Endothelial cell of umbilical vein (primary cell): ENCODE measurements around the gene FUT8. TPM values are rescaled to one million over a fixed set of nuclear protein-coding genes. Genes with fewer than 3 reads are reported as not detected.

Source experiments
- BruUV-seq: library from RNA; stranded (reverse); fragments of 400-500 nt; replicated peaks from 2 replicates; lab custom pipeline; 2021; lab: Mats Ljungman, UMichigan
- CTCF ChIA-PET: fragments of 300-600, 350-600 bp; sonication (Branson Sonifier 250); formaldehyde crosslinking; loops from one replicate; lab custom pipeline; 2021; ENCODE audit warnings: antibody characterized with exemption, inconsistent platforms; lab: Charles Lee
- POLR2A ChIA-PET: fragments of 300-600, 350-600 bp; sonication (Branson Sonifier 250); formaldehyde crosslinking; loops from one replicate; lab custom pipeline; 2021; ENCODE audit warnings: antibody characterized with exemption, inconsistent platforms; lab: Charles Lee
- DNase-seq: peaks from one replicate; pipeline ENCODE4 v3.0.0-alpha.2; 2011; ENCODE audit warnings: low read depth, low spot score
- FAIRE-seq: peaks from 2 replicates; lab custom pipeline; 2011; peaks lifted over from hg19 to GRCh38; lab: Jason Lieb, UNC
- H2AFZ ChIP-seq: 2 replicates; pipeline ENCODE4 v1.6.0; 2012; ENCODE audit warnings: low read depth, low read length, control low read depth, inconsistent platforms
- H3K27ac ChIP-seq: 2 replicates; pipeline ENCODE4 v1.5.1; 2011; ENCODE audit warnings: low read depth, mild to moderate bottlenecking, control low read depth, low read length, moderate library complexity; ENCODE audit not compliant: insufficient read depth
- H3K27me3 ChIP-seq, 2 experiments: 2 replicates each; pipeline versions ENCODE4 v1.6.0 to v1.6.1; 2011; ENCODE audit warnings: low read length in 2 of 2, mixed read lengths in 1 of 2; ENCODE audit not compliant: control insufficient read depth in 2 of 2, insufficient read depth in 2 of 2
- H3K36me3 ChIP-seq, 2 experiments: 2 replicates in 1 of 2; 3 replicates in 1 of 2; pipeline ENCODE4 v1.5.1; 2011; ENCODE audit warnings: low read length in 2 of 2, mild to moderate bottlenecking in 1 of 2, moderate library complexity in 1 of 2; ENCODE audit not compliant: control insufficient read depth in 2 of 2, insufficient read depth in 2 of 2; ENCODE audit errors: extremely low read depth in 1 of 2
- H3K4me1 ChIP-seq: 3 replicates; pipeline ENCODE4 v1.5.1; 2011; ENCODE audit warnings: mild to moderate bottlenecking, low read length; ENCODE audit not compliant: control insufficient read depth, insufficient read depth; ENCODE audit errors: extremely low read depth
- H3K4me2 ChIP-seq: 2 replicates; pipeline ENCODE4 v1.6.1; 2011; ENCODE audit warnings: low read length, control low read depth, mixed read lengths; ENCODE audit not compliant: insufficient read depth
- H3K4me3 ChIP-seq, 3 experiments: fragments of 200-600 bp in 1 of 3; sonication (generic), shearing (Covaris generic) in 1 of 3; replicated peaks in 1 of 3; 2 replicates each; pipeline ENCODE4 v1.5.1; 2011 to 2016; ENCODE audit warnings: control low read depth in 3 of 3, low read length in 3 of 3, mild to moderate bottlenecking in 2 of 3, inconsistent platforms in 1 of 3, low read depth in 1 of 3, moderate library complexity in 1 of 3; ENCODE audit not compliant: insufficient read depth in 1 of 3
- H3K79me2 ChIP-seq: 2 replicates; pipeline ENCODE4 v1.6.0; 2012; ENCODE audit warnings: low read length, inconsistent platforms; ENCODE audit not compliant: control insufficient read depth, insufficient read depth
- H3K9ac ChIP-seq: replicated peaks from 2 replicates; pipeline ENCODE3; 2011; ENCODE audit warnings: low read length, control low read depth; ENCODE audit not compliant: insufficient read depth; ENCODE audit errors: extremely low read depth
- H3K9me1 ChIP-seq: replicated peaks from 3 replicates; pipeline ENCODE4 v1.6.0; 2011; ENCODE audit warnings: mild to moderate bottlenecking, low read length; ENCODE audit not compliant: control insufficient read depth, insufficient read depth; ENCODE audit errors: extremely low read depth
- H3K9me3 ChIP-seq: replicated peaks from 2 replicates; pipeline ENCODE4 v1.5.1; 2012; ENCODE audit warnings: low read length, inconsistent platforms; ENCODE audit not compliant: control insufficient read depth, insufficient read depth
- H4K20me1 ChIP-seq: replicated peaks from 2 replicates; pipeline ENCODE3; 2011; ENCODE audit warnings: mild to moderate bottlenecking, low read length; ENCODE audit not compliant: control insufficient read depth, insufficient read depth; ENCODE audit errors: extremely low read depth
- CTCF ChIP-seq, 2 donors: IDR thresholded peaks; 1 replicate in 1 of 2; 2 replicates in 1 of 2; pipeline ENCODE4 v1.5.1; 2011; ENCODE audit warnings: low read length in 2 of 2, mild to moderate bottlenecking in 2 of 2, moderate library complexity in 2 of 2, control low read depth in 1 of 2, inconsistent platforms in 1 of 2, low read depth in 1 of 2; ENCODE audit not compliant: insufficient read depth in 1 of 2; ENCODE audit errors: extremely low read depth in 1 of 2
- EZH2 ChIP-seq: IDR thresholded peaks from 2 replicates; pipeline ENCODE4 v1.6.1; 2012; ENCODE audit warnings: borderline replicate concordance, low read depth, mild to moderate bottlenecking, moderate library complexity, low read length, inconsistent platforms; ENCODE audit not compliant: severe bottlenecking
- GATA2 ChIP-seq: IDR thresholded peaks from 2 replicates; pipeline ENCODE4 v1.7.0; 2011; ENCODE audit warnings: low read depth, mild to moderate bottlenecking, moderate library complexity, mixed read lengths, low read length; ENCODE audit not compliant: insufficient read length, insufficient read depth
- JUN ChIP-seq: IDR thresholded peaks from 2 replicates; pipeline ENCODE4 v1.6.1; 2011; ENCODE audit warnings: borderline replicate concordance, low read depth; ENCODE audit not compliant: insufficient read length, insufficient read depth
- MAX ChIP-seq: IDR thresholded peaks from 2 replicates; pipeline ENCODE4 v1.6.1; 2011; ENCODE audit not compliant: insufficient read depth, insufficient read length
- MYC ChIP-seq: IDR thresholded peaks from one replicate; pipeline ENCODE4 v1.6.1; 2011; ENCODE audit warnings: mild to moderate bottlenecking, low read depth, low read length
- dilution Hi-C: fragments of 300-500 bp; cut with MboI; formaldehyde crosslinking; loops from one replicate; pipeline ENCODE4 v1.15.0; 2019; ENCODE audit warnings: low sequenced_read_pairs; ENCODE audit not compliant: extremely low pct_ligation_motif_present
- intact Hi-C: fragments of 100-400 bp; cut with micrococcal nuclease; formaldehyde crosslinking; loops from one replicate; pipeline ENCODE4 v1.10.0; 2022
- polyA plus RNA-seq, 4 experiments: library from polyadenylated mRNA; depleted of rRNA in 3 of 4; stranded (reverse) in 3 of 4; unstranded in 1 of 4; fragments of >200 nt; gene quantifications; 2 replicates each; pipeline versions ENCODE4 v1.2.1 to v1.2.3, GENCODE V29; 2011 to 2012; ENCODE audit warnings: missing spikeins in 1 of 4
- total RNA-seq: library from RNA; stranded (reverse); gene quantifications from 2 replicates; pipeline ENCODE4 v1.2.3, GENCODE V29; 2021

The FUT8 gene
- total and polyA plus RNA-seq, 2 donors (not counting 3 experiments of a cell fraction or from before 2014, with no cell fraction given) = 16.7 to 38.8 TPM

GRCh38 chr14:65718629-65719028, 306.1 kb downstream of the FUT8 start:
- H3K9me3 ChIP-seq = no peaks in the 10 kb centered on the region
- CTCF ChIA-PET = interaction anchor here (1.1 to 1.4 kb wide), 2 partner anchors 10 to 106 kb away, joined by 3 to 5 read pairs; no protein-coding TSS in a partner anchor
- no peak for DNase-seq
- no peaks in the 10 kb centered on the region for H3K4me1 ChIP-seq
- FAIRE-seq = no peak
- no peaks in the 10 kb centered on the region for H4K20me1 ChIP-seq
- no peaks in the 10 kb centered on the region for H3K27me3 ChIP-seq
- TF ChIP-seq JUN (no peak), MAX (no peak), GATA2 (no peak), MYC (no peak), EZH2 (no peak), CTCF (IDR thresholded peaks at IDR 0.05; ENCODE audit: extremely low read depth in 1 of 2, insufficient read depth in 1 of 2, low read depth in 1 of 2, low read length in 2 of 2) (no peak)
- dilution Hi-C loops = no loop called here
- no peaks in the 10 kb centered on the region for H3K36me3 ChIP-seq
- H3K79me2 ChIP-seq = no peaks in the 10 kb centered on the region
- H3K27ac ChIP-seq = no peak overlapping the region
- intact Hi-C loops = no loop called here
- POLR2A ChIA-PET = no interaction called here
- H3K9ac ChIP-seq = no peak overlapping the region
- H3K4me2 ChIP-seq = no peak overlapping the region
- H3K9me1 ChIP-seq = no peaks in the 10 kb centered on the region
- BruUV-seq = no TSS peak
- H2AFZ ChIP-seq = no peak overlapping the region
- H3K4me3 ChIP-seq = no peak overlapping the region
